HG03064 (cell line): Measurements from ENCODE around the gene TMEM181.

ENCODE experiments used
- ATAC-seq: cut with Tn5 transposase; IDR thresholded peaks from one replicate; pipeline ENCODE4 v1.9.1; 2021; ENCODE audit warnings: low read depth; ENCODE audit not compliant: unreplicated experiment

Gene TMEM181

DNA sequence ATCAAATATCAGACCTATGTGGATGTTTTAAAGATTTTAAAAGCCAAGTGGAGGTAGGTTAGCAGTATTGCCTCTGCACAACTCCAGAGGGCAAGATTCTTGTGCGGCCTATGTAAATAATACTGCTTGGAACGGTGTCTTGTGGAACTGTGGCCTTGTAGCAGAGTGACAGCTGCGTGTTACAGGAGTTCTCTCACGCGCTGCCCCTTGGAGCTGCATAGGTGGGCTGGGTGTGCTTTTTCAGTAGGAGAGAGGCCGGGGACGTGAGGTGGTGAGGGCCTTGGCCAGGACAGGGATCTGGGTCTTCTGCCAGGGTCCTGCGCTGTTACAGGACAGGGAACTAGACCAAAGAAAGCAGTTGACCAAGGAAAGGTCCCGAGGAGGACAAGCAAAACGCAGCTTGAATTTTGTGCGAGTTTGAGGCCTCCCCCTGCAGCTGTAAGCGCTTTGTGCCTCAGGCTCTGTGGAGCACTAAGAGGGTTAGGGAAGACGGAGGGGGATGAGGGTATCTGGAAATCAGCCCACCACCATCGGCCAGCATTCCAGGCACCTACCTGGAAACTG lies 1.5 kb downstream of the TMEM181 start:
- ATAC-seq: no peak

DNA sequence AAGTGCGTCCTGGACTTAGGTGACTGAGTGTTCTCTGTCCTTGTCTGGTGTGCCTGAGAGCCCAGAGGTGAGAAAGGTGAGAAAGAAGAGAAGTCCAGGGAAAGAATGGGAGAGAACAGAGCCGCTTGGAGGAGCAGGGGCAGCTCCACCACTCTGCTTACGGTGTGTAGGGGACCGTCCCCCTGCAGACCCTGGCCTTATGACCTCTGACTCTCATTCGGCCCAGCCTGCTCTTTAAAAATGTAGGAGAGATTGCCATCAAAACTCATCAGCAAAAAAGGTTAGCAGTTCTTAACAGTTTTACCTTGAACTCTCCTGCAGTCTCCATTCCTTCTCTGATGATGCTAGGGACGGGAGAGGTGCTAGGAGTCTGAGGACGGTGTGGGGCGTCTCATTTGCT lies 2.0 kb downstream of the TMEM181 start:
- no peak for ATAC-seq

- ATAC-seq: no peak
Observed at GRCh38 chr6:158564243-158565121, 4.6 kb downstream of the TMEM181 start.

DNA sequence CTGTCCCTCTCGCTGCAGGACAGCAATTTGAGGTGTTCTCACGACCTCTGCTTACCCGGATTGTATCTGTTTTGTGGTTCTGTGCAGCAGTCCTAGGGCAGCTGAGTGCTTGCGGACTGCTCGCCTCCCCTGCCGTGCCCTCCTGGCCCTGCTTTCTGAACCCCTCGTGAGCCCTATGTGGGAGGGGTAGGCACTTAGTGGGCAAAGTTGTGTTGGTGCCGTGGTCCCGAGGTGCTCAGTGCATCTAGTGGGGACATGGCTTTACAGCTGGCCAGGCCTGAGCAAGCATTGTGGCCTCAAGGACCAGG lies 5.2 kb downstream of the TMEM181 start:
- ATAC-seq: no peak

- ATAC-seq: no peak
Observed at GRCh38 chr6:158565482-158566040, 5.7 kb downstream of the TMEM181 start.

GRCh38 chr6:158566207-158566818 lies 6.4 kb downstream of the TMEM181 start:
- ATAC-seq: no peak

DNA sequence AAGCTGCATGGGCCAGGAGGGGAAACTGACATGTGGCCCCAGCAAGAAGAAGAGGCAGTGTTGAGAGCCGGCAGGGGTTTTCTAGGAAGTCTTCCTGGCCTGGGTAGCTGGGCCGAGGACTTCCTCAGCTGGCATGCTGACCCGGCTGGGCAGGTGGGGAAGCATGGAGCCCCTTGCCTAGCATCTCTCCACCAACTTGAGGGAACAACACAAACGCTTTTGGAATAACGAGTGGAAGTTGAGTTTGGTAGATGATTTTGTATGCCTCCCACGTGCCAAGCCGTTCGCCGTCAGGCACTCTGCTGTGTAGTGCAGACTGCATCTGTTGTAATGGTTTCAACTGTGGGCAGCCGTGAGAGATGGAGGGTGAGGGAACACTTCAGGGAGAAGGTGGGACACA lies 7.3 kb downstream of the TMEM181 start:
- no peak for ATAC-seq

GRCh38 chr6:158567871-158568401 lies 8.0 kb downstream of the TMEM181 start:
- no peak for ATAC-seq

DNA sequence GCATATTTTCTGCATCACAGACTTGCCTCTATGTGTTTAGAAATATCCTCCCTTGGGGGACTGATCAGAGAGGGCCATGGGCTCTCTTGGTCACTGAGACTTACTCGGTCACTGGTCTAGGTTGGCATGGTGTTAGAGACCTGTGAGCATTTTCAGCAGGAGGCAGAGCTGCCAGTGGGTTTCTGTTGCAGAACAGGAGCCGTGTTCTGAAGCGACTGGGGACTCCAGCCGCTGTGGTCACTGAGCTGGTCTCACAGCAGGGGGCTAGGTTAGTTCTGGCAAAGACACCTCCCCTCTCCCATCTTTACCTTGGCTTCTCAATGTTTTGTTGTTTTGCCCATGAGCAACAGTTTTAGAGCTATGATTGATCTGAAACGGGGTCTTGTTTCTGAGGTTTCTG lies 8.7 kb downstream of the TMEM181 start:
- no peak for ATAC-seq

GRCh38 chr6:158569036-158569435 lies 9.1 kb downstream of the TMEM181 start:
- no peak for ATAC-seq

DNA sequence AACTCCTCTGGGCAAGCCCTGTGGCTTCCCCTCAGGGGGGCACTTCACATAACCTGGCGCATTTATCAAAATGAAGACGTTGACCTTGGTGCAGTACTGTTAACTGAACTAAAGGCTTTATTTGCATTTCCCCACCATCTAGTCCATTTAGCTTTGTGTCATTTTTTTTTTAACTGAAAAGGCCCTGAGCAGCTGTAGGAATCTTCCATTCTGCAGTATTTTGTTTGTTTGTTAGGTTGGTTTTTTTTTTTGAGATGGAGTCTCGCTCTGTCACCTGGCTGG lies 10.7 kb downstream of the TMEM181 start:
- no peak for ATAC-seq

- ATAC-seq: no peak
Observed at GRCh38 chr6:158571826-158572652, 12.1 kb downstream of the TMEM181 start.

DNA sequence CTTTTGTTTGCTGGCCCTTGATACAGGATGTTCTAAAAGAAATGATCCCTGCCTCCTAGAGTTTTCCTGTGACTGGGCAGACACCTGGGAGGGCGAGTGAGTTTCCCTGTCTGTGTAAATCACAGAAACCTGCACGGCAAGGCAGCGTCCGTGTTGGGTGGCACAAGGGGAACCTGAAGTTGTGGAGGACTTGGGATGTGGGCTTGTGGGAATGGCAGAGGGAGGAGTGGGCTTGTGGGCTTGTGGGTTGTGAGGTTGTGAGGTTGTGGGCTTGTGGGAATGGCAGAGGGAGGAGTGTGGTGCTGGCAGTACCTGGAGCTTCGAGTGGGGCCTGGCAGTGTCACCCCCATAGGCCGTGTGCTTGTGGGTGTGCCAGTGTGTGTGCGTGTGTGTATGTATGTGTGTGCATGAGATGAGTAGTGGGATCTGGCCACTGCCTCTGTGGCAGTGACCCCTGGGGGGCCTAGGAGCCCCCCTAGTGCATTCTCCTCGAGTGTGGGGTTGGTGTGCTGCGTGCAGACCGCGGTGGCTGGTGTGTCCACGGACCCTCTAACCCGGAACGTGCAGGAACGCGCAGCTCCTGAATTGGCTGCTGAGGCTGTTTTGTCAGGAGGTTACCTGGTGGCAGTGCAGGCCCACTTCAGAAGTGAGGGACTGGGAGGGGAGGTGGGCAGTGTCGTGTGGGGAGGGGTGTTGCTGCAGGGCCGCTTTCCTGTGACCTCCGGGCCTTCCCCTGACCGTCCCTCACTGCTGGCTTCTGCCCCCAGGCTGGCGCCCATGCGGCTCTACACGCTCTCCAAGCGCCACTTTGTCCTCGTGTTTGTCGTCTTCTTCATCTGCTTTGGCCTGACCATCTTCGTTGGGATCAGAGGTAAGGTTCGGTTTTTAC lies 13.0 kb downstream of the TMEM181 start:
- ATAC-seq: no peak

- no peak for ATAC-seq
Observed at GRCh38 chr6:158573542-158573931, 13.6 kb downstream of the TMEM181 start.

- ATAC-seq: no peak
Observed at GRCh38 chr6:158574800-158575199, 14.9 kb downstream of the TMEM181 start.

- no peak for ATAC-seq
Observed at GRCh38 chr6:158575550-158575949, 15.7 kb downstream of the TMEM181 start.

DNA sequence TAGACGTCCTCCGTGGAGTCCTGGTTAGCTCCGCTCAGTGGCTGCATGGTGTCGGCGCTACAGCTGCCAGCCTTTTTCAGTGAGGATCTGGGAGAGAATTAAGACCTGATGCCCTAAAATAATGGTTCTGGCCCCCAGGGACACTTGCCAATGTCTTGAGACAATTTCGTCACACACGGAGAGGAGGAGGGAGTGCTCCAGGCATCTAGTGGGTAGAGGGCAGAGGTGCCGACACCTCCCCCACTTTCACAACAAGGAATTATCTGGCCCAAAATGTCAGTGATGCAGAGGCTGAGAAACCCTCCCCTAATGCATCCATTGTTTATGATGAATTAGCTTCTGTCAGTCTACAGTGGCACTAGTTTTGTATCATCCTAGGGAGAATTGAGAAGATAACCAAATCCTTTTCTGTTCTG lies 24.4 kb downstream of the TMEM181 start:
- ATAC-seq: no peak

DNA sequence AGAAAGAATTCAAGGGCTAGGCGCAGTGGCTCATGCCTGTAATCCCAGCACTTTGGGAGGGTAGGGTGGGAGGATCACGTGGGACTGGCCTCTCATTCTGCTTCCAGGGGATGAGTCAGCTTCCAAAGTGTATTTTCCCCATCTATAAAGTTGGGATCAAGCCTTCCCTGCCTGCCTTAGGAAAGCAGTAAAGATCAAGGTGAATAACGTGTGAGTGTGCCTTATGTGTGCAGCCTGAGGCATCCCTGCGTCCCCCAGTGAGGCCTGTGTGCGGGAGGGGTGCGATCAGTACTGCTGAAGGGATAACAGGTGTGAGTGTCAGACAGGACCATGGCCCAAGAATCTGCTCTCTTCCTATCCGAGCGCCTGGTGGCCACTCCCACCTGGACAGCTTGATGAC lies 26.8 kb downstream of the TMEM181 start:
- no peak for ATAC-seq

DNA sequence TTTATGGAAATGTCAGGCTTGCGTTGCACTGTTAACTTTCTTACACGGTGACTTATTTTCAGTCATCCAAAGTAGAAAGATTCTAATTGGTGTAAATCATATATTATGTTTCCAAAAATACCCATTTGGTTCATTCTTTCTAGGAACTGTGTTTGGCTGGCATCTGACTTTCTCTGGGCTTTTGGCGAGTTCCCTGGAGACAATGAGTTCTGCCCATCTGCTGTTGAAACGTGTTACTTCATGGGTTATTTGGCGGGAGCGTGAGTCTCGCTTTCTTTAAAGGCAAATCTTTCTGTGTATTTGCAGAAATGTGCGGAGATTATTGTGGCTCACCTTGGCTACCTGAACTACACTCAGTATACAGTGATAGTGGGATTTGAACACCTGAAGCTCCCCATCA lies 29.5 kb downstream of the TMEM181 start:
- no peak for ATAC-seq
